ENCODE data around the gene STIM2.

DNA sequence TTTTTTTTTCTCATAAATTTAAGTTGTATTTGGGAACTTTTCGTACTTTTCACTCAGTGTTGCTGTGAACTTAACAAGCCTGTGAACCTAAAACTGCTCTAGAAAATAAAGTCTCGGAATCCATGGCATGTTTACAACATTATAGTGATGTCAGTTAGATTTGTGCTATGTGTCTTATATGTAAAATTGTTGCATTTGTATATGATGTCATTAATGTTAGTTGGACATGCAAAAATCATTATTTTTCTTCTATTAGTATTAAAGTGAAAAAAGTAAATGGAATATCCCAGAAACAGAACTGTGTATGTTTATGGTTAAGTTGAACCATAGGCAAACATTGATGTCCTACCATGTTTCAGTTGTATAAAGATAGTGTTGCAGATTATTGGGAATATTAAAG, 85.2 kb downstream of the STIM2 start:
- TF ChIP-seq, protein P1, sequence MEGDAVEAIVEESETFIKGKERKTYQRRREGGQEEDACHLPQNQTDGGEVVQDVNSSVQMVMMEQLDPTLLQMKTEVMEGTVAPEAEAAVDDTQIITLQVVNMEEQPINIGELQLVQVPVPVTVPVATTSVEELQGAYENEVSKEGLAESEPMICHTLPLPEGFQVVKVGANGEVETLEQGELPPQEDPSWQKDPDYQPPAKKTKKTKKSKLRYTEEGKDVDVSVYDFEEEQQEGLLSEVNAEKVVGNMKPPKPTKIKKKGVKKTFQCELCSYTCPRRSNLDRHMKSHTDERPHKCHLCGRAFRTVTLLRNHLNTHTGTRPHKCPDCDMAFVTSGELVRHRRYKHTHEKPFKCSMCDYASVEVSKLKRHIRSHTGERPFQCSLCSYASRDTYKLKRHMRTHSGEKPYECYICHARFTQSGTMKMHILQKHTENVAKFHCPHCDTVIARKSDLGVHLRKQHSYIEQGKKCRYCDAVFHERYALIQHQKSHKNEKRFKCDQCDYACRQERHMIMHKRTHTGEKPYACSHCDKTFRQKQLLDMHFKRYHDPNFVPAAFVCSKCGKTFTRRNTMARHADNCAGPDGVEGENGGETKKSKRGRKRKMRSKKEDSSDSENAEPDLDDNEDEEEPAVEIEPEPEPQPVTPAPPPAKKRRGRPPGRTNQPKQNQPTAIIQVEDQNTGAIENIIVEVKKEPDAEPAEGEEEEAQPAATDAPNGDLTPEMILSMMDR (IDR thresholded peaks at IDR 0.05): no peak
- no peak for TF ChIP-seq POLR2A (IDR thresholded peaks at IDR 0.05)

Measured in right lobe of liver (tissue), 4 donors.